NCI-H2081 treated with DMSO at 0.1 percent for 48 hours (cell line): ENCODE results near the gene DEFB108B.
"Not testable (repeated sequence)": the region's sequence is repeated elsewhere in the genome, so short reads cannot be mapped to it uniquely, and the experiment has no call there.

Source experiments
- DNase-seq: peaks from one replicate; lab custom pipeline; 2025; lab: John Stamatoyannopoulos, UW

The DEFB108B gene

GRCh38 chr11:71832811-71833210 lies at the start of gene DEFB108B:
TSS of gene DEFB108B (plus strand) at chr11:71833200. CDS start at chr11:71833200, 0 bp downstream.
- not testable (repeated sequence) for DNase-seq

- DNase-seq = not testable (repeated sequence)
Observed at GRCh38 chr11:71786114-71786847, 46.7 kb upstream of the DEFB108B start.

GRCh38 chr11:71786848-71787097 lies 46.2 kb upstream of the DEFB108B start:
- not testable (repeated sequence) for DNase-seq

- DNase-seq = peak; percentile 90
Observed at GRCh38 chr11:71787098-71787823, 45.7 kb upstream of the DEFB108B start.

GRCh38 chr11:71787824-71788454 lies 45.1 kb upstream of the DEFB108B start:
- not testable (repeated sequence) for DNase-seq

GRCh38 chr11:71789444-71790196 lies 43.4 kb upstream of the DEFB108B start:
- DNase-seq = not testable (repeated sequence)

- not testable (repeated sequence) for DNase-seq
Observed at GRCh38 chr11:71791111-71791510, 41.9 kb upstream of the DEFB108B start.

- DNase-seq = not testable (repeated sequence)
Observed at GRCh38 chr11:71792621-71793235, 40.3 kb upstream of the DEFB108B start.

- not testable (repeated sequence) for DNase-seq
Observed at GRCh38 chr11:71794386-71795040, 38.5 kb upstream of the DEFB108B start.

- DNase-seq = not testable (repeated sequence)
Observed at GRCh38 chr11:71795236-71795635, 37.8 kb upstream of the DEFB108B start.

- DNase-seq = not testable (repeated sequence)
Observed at GRCh38 chr11:71796016-71796415, 37.0 kb upstream of the DEFB108B start.

GRCh38 chr11:71796781-71797180 lies 36.2 kb upstream of the DEFB108B start:
- DNase-seq = not testable (repeated sequence)

- DNase-seq = not testable (repeated sequence)
Observed at GRCh38 chr11:71799556-71800128, 33.4 kb upstream of the DEFB108B start.

GRCh38 chr11:71800335-71800953 lies 32.6 kb upstream of the DEFB108B start:
- peak; percentile 47 for DNase-seq

- not testable (repeated sequence) for DNase-seq
Observed at GRCh38 chr11:71801026-71801425, 32.0 kb upstream of the DEFB108B start.

- not testable (repeated sequence) for DNase-seq
Observed at GRCh38 chr11:71802874-71803273, 30.1 kb upstream of the DEFB108B start.

GRCh38 chr11:71804158-71804947 lies 28.6 kb upstream of the DEFB108B start:
- not testable (repeated sequence) for DNase-seq

- DNase-seq = not testable (repeated sequence)
Observed at GRCh38 chr11:71812529-71812928, 20.5 kb upstream of the DEFB108B start.
